Measurements from ENCODE around the gene MYH7.

- TF ChIP-seq EZH2 (IDR thresholded peaks at IDR 0.05) (no peak), POLR2AphosphoS5 (IDR thresholded peaks at IDR 0.05; ENCODE audit: borderline replicate concordance, low read depth, low read length) (no peak), FOXP2 (optimal IDR thresholded peaks at IDR 0.05; ENCODE audit: control extremely low read depth, extremely low read length, insufficient read depth) (no peak)
These were observed 29.2 kb upstream of the MYH7 start for GRCh38 chr14:23464700-23465099.

All from SK-N-MC (cell line).